ENCODE results near the gene IGSF8. TPM values are rescaled to one million over a fixed set of nuclear protein-coding genes. Genes with fewer than 3 reads are reported as not detected.

The IGSF8 gene
- polyA plus RNA-seq, 1 donor from 2014 or later, result 27.3 TPM

DNA sequence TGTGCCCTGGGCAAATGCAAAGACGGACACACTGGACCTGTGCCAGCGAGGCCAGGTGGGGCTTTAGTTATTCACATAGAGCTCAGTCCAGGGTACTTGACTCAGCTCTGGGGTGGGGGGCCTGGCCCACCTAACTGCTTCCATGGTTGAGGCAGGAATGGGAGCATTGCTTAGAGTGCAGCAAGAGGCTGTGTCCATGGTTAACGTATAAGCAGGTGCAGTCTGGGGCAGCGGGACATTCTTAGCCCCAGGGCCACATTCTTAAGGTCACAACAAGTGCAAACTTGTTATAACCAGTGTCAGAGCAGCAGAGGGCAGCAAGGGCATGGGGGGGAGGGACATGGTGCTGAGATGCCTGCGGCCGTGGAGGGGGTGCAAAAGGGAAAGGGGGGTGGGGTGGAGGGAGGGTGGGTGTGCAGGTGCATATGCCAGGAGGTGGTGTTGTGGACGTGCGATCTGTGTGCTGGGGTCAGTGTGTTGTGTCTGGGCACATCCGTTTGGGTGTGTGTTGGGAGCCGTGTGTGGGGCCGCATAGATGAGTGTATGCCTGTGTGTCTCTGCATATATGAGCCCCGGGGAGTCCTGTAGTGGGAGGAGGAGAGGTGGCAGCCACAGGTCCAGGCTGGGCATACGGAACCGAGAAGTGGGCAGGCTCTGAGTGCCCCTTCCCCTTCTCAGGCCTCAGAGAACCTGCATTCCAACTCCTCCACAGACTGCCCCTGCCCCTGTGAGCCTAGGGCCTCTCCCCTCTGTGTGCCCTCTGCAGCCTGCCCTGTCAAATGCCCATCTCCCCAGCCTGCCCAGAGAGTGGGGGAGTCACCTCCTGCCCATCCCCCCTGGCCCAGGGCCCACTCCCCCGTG lies 36.8 kb downstream of the IGSF8 start:
- no peaks in the 10 kb centered on the region for H3K9me3 ChIP-seq (ENCODE audit: low read length)
- H3K4me2 ChIP-seq (ENCODE audit: low read length), result no peak overlapping the region
- H4K20me1 ChIP-seq (ENCODE audit: insufficient read depth), result no peaks in the 10 kb centered on the region
- no peak overlapping the region for H2AFZ ChIP-seq (ENCODE audit: low read depth, low read length)
- no peak overlapping the region for H3K4me3 ChIP-seq (ENCODE audit: low read length)
- no peak overlapping the region for H3K27ac ChIP-seq (ENCODE audit: low read length)
- H3K36me3 ChIP-seq (ENCODE audit: insufficient read depth, low read length), result no peaks in the 10 kb centered on the region
- H3K9me2 ChIP-seq (ENCODE audit: insufficient read depth, low read length), result no peaks in the 10 kb centered on the region
- H3K79me2 ChIP-seq (replicated peaks; ENCODE audit: insufficient read depth, low read length), result no peaks in the 10 kb centered on the region
- H3K27me3 ChIP-seq (ENCODE audit: insufficient read depth, low read depth, low read length), result no peaks in the 10 kb centered on the region
- no peak overlapping the region for H3K9ac ChIP-seq (ENCODE audit: low read length)
- TF ChIP-seq MXI1 (conservative IDR thresholded peaks at IDR 0.05; ENCODE audit: poor library complexity, severe bottlenecking), result no peak
- TF ChIP-seq TAF1 (IDR thresholded peaks at IDR 0.05; ENCODE audit: low read depth), result no peak
- TF ChIP-seq, protein P1, sequence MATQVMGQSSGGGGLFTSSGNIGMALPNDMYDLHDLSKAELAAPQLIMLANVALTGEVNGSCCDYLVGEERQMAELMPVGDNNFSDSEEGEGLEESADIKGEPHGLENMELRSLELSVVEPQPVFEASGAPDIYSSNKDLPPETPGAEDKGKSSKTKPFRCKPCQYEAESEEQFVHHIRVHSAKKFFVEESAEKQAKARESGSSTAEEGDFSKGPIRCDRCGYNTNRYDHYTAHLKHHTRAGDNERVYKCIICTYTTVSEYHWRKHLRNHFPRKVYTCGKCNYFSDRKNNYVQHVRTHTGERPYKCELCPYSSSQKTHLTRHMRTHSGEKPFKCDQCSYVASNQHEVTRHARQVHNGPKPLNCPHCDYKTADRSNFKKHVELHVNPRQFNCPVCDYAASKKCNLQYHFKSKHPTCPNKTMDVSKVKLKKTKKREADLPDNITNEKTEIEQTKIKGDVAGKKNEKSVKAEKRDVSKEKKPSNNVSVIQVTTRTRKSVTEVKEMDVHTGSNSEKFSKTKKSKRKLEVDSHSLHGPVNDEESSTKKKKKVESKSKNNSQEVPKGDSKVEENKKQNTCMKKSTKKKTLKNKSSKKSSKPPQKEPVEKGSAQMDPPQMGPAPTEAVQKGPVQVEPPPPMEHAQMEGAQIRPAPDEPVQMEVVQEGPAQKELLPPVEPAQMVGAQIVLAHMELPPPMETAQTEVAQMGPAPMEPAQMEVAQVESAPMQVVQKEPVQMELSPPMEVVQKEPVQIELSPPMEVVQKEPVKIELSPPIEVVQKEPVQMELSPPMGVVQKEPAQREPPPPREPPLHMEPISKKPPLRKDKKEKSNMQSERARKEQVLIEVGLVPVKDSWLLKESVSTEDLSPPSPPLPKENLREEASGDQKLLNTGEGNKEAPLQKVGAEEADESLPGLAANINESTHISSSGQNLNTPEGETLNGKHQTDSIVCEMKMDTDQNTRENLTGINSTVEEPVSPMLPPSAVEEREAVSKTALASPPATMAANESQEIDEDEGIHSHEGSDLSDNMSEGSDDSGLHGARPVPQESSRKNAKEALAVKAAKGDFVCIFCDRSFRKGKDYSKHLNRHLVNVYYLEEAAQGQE (IDR thresholded peaks at IDR 0.05; ENCODE audit: borderline replicate concordance), result no peak
- no peak for TF ChIP-seq SMC3 (conservative IDR thresholded peaks at IDR 0.05; ENCODE audit: poor library complexity)
- TF ChIP-seq POLR2AphosphoS5 (IDR thresholded peaks at IDR 0.05), result no peak
- no peak for TF ChIP-seq RAD21 (conservative IDR thresholded peaks at IDR 0.05)
- no peak for TF ChIP-seq EZH2 (IDR thresholded peaks at IDR 0.05; ENCODE audit: borderline replicate concordance, insufficient read depth, low read length, poor library complexity, severe bottlenecking)
- TF ChIP-seq, protein P2, sequence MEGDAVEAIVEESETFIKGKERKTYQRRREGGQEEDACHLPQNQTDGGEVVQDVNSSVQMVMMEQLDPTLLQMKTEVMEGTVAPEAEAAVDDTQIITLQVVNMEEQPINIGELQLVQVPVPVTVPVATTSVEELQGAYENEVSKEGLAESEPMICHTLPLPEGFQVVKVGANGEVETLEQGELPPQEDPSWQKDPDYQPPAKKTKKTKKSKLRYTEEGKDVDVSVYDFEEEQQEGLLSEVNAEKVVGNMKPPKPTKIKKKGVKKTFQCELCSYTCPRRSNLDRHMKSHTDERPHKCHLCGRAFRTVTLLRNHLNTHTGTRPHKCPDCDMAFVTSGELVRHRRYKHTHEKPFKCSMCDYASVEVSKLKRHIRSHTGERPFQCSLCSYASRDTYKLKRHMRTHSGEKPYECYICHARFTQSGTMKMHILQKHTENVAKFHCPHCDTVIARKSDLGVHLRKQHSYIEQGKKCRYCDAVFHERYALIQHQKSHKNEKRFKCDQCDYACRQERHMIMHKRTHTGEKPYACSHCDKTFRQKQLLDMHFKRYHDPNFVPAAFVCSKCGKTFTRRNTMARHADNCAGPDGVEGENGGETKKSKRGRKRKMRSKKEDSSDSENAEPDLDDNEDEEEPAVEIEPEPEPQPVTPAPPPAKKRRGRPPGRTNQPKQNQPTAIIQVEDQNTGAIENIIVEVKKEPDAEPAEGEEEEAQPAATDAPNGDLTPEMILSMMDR (IDR thresholded peaks at IDR 0.05; ENCODE audit: poor library complexity, severe bottlenecking), result no peak
- no peak for TF ChIP-seq EP300 (conservative IDR thresholded peaks at IDR 0.05; ENCODE audit: poor library complexity, severe bottlenecking)
- H3F3A ChIP-seq (ENCODE audit: insufficient read depth, low read length, poor library complexity, severe bottlenecking), result no peaks in the 10 kb centered on the region

GRCh38 chr1:160058087-160058486 lies 40.3 kb downstream of the IGSF8 start:
- H3K27me3 ChIP-seq (ENCODE audit: insufficient read depth, low read depth, low read length), result no peaks in the 10 kb centered on the region
- no peak overlapping the region for H3K9ac ChIP-seq (ENCODE audit: low read length)
- no peak overlapping the region for H3K27ac ChIP-seq (ENCODE audit: low read length)
- H3K9me2 ChIP-seq (ENCODE audit: insufficient read depth, low read length), result no peaks in the 10 kb centered on the region
- TF ChIP-seq TAF1 (IDR thresholded peaks at IDR 0.05; ENCODE audit: low read depth) (no peak), EZH2 (IDR thresholded peaks at IDR 0.05; ENCODE audit: borderline replicate concordance, insufficient read depth, low read length, poor library complexity, severe bottlenecking) (no peak), SMC3 (conservative IDR thresholded peaks at IDR 0.05; ENCODE audit: poor library complexity) (no peak), MXI1 (conservative IDR thresholded peaks at IDR 0.05; ENCODE audit: poor library complexity, severe bottlenecking) (no peak), RAD21 (conservative IDR thresholded peaks at IDR 0.05) (no peak), POLR2AphosphoS5 (IDR thresholded peaks at IDR 0.05) (no peak), EP300 (conservative IDR thresholded peaks at IDR 0.05; ENCODE audit: poor library complexity, severe bottlenecking) (no peak)
- TF ChIP-seq, protein P2 (IDR thresholded peaks at IDR 0.05; ENCODE audit: poor library complexity, severe bottlenecking), result no peak
- TF ChIP-seq, protein P1 (IDR thresholded peaks at IDR 0.05; ENCODE audit: borderline replicate concordance), result no peak
- no peaks in the 10 kb centered on the region for H3K79me2 ChIP-seq (replicated peaks; ENCODE audit: insufficient read depth, low read length)
- no peak overlapping the region for H3K4me3 ChIP-seq (ENCODE audit: low read length)
- H3K36me3 ChIP-seq (ENCODE audit: insufficient read depth, low read length), result no peaks in the 10 kb centered on the region
- no peak overlapping the region for H2AFZ ChIP-seq (ENCODE audit: low read depth, low read length)
- H3K9me3 ChIP-seq (ENCODE audit: low read length), result no peaks in the 10 kb centered on the region
- H3K4me2 ChIP-seq (ENCODE audit: low read length), result no peak overlapping the region
- H3F3A ChIP-seq (ENCODE audit: insufficient read depth, low read length, poor library complexity, severe bottlenecking), result no peaks in the 10 kb centered on the region
- H4K20me1 ChIP-seq (ENCODE audit: insufficient read depth), result no peaks in the 10 kb centered on the region
